ENCODE results near the gene ANKLE2.

DNA sequence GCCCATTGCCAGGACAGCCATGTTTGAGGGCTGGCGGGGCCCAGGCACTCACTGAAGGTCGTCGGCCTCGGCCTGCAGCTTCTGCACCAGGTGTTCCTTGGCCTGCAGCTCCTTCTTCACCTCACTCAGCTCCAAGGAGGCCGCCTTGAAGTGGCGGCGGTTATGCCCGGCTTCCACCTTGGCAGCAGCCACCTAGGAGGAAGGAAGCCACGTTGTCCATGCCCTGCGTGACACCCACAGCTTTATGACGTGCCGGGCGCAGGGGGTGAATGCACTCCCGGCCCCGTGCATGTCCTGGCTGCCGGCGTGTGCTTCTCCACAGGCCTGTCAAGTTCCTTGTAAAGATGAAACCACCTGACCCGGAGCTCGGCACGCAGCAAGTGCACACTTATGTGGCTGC is 16.0 kb upstream of the ANKLE2 start:
- no peak for TF ChIP-seq POLR2A (IDR thresholded peaks at IDR 0.05; ENCODE audit: low read length)
- TF ChIP-seq GATA1 (IDR thresholded peaks at IDR 0.05; ENCODE audit: low read depth, low read length), result no peak

Data from erythroblast (primary cell).